ENCODE data around the gene ZNF627.

ZNF627 gene

DNA sequence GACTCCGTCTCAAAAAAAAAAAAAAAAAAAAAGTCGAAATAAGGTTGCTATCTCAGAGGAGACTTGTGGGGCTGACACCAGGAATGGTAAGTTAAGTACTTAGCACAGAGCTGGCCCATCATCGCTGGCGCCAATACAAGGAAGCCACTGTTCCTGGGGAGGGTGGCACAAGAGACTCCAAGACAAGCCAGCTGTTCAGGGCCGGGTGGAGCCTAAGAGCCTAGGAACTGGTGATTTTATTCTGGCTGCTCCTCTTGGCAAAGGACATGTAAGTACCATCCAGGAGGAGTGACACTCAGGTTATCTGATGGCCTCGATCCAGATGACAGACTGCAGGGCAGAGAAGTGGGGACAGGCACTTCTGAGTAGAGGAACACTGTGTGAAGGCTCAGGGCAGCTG lies 42.0 kb upstream of the ZNF627 start:
- TF ChIP-seq, protein P1, sequence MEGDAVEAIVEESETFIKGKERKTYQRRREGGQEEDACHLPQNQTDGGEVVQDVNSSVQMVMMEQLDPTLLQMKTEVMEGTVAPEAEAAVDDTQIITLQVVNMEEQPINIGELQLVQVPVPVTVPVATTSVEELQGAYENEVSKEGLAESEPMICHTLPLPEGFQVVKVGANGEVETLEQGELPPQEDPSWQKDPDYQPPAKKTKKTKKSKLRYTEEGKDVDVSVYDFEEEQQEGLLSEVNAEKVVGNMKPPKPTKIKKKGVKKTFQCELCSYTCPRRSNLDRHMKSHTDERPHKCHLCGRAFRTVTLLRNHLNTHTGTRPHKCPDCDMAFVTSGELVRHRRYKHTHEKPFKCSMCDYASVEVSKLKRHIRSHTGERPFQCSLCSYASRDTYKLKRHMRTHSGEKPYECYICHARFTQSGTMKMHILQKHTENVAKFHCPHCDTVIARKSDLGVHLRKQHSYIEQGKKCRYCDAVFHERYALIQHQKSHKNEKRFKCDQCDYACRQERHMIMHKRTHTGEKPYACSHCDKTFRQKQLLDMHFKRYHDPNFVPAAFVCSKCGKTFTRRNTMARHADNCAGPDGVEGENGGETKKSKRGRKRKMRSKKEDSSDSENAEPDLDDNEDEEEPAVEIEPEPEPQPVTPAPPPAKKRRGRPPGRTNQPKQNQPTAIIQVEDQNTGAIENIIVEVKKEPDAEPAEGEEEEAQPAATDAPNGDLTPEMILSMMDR (IDR thresholded peaks at IDR 0.05) = no peak

DNA sequence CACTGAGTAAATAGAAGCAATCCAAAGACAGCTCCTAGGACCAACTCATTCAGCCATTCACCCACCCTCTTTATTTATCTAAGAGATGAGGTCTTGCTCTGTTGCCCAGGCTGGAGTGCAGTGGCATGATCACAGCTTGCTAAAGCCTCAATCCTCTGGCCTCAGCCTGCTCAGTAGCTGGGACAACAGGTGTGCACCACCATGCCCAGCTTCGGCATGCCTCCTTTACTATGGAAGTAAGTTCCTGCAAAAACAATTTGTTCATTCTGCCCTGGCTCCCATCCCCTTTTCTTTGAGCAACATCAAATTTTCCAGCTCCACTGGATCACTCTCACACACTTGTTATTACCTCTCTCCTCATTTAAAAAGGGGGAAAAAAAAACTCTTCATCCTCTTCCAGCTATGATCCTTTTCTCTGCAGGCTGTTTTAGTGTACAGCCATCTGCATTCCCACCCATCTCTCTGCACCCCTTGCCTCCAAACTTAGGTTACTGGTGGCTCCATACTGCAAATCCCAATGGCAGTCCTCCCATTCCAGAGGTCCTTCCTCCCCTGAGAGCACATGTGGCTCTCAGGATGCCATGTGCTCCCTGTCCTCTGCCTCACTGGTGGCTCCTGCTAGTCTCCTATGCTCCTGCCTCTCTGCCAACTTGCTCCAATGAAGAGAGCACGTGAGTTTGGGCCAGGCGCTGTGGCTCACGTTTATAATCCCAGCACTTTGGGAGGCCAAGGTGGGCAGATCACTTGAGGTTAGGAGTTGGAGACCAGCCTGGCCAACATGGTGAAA lies 40.5 kb upstream of the ZNF627 start:
- TF ChIP-seq, protein P1 (IDR thresholded peaks at IDR 0.05) = no peak

DNA sequence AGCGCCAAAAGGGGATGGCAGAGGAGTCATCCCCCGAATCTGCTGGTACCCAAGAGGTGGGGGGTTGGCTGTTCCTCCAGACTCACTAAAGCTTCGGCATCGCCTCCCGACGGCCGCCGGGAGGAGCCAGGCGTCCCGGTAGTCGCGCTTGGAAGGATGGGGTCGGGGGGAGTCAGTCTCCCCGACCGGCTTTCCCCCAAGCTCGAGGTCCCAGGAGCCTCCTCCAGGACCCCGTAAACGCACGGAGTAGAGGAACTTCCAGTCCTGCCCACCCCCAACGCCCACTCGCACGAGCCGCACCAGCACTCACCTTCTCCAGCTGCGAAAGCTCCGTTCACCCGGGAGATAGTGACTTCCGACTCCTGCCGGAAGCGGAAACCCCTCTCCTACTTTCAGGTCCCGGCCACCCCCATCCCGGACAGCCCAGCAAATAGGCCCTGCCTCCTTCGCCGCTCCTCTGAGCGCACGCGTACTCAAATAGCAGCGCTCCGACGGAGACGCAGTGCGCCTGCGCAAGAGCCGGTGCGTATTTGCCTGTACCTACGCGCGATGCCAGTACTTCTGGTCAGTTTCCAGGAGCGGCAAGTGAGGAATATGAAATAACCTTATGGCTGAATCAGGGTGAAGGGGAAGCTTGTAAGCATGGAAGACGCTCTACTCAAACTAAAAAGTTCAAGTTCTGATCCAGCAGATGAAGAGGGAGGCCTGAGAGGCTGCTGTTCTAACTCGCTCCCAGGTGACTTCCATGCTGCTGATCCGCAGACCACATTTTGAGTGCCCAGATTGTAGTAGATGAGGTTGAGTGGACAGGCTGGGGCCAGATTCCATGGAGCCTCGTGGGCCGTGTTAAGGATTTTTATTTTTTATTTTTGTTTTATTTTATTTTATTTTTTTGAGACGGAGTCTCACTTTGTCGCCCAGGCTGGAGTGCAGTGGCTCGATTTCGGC lies 38.1 kb upstream of the ZNF627 start, which contains the start of gene ELOF1:
TSS of gene ELOF1 (minus strand) at position 350 of the 948 bp plus-strand sequence. CDS start 4,883 bp downstream, outside the sequence.
- TF ChIP-seq, protein P1 (IDR thresholded peaks at IDR 0.05) = peak; percentile 27; the same call in 1 of the 2 replicates

DNA sequence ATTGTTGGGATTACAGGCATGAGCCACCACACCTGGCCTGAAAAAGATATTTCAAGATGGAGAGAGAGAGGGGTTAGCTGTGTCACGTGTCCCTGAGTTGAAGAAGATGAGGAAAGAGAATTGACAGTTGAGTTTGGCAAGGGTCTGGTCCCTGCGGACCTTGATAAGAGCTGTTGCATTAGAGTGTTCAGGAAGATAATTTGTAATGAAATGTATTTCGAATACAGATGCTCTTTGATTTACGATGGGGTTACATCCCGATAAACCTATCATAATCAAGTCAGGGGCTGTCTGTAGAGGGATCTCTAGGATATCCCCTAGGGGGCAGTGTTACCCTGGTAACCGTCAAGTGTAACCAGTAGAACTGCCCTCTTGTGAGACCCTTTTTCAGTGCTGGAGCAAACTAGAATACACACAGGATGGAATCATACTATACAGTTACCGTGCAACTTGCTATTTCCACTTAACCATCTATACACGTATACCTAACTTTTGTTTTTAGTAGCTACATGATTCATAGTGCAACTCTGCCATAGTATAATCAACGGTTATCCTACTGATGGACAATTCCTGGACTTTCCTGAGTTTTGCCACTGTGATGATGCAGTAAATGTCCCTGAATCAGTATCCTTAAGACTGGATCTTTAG lies 36.8 kb upstream of the ZNF627 start:
- TF ChIP-seq, protein P1 (IDR thresholded peaks at IDR 0.05) = peak; percentile 76

DNA sequence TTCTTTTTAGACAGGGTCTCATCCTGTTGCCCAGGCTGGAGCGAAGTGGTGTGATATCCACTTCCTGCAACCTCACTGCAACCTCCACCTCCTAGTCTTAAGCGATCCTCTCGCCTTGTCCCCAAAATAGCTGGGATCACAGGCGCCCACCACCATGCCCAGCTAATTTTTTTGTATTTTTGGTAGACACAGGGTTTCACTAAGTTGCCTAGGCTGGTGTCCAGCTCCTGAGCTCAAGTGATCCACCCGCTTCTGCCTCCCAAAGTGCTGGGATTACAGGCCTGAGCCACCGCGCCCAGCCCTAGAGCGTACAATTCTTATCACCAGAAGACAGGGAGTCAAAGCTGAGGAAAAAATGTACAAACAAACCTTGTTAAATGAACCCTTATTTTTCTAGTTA lies 33.8 kb upstream of the ZNF627 start:
- TF ChIP-seq, protein P1 (IDR thresholded peaks at IDR 0.05) = no peak

DNA sequence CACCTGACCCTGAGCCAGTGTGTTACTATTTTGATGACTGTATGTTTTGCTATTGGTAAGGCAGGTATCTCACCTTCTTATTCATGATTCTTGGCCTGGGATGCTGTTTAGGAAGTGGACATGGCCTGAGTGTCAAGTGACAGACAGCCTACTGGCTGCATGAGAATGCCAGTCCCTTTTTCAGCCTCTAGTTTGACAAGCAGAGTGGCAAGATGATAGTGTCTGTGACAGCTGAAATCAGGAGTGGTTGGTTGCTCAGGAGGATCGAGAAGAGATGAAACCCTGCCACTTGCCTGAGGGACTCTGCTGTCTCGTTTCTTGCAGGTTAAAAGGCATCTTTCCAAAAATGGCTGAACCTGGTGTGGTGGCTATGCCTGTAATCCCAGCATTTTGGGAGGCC lies 31.1 kb upstream of the ZNF627 start:
- TF ChIP-seq, protein P1 (IDR thresholded peaks at IDR 0.05) = no peak

DNA sequence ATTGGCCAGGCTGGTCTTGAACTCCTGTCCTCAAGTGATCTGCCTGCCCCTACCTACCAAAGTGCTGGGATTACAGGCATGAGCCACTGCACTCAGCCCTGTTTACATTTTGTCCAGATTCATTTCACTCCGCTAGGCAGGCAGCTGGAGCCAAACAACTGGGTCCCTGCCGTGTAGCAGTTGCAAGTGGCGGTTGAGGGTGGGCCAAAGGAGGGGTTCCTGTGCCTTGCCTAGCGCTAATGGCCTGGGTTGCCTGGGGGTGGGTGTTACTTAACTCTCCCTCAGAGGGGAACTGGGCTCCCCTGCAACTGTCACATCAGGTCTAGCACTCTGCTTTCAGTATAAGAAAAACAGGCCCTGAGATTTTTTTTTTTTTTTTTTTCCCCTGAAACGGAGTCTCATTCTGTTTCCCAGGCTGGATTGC lies 27.2 kb upstream of the ZNF627 start:
- TF ChIP-seq, protein P1 (IDR thresholded peaks at IDR 0.05) = no peak

Data from LNCAP (cell line).